Mammary epithelial cell (primary cell): ENCODE results near the gene CTLA4.

ENCODE experiments used
- EZH2 ChIP-seq: IDR thresholded peaks from 2 replicates; pipeline ENCODE4 v1.6.1; 2012; ENCODE audit warnings: low read length, inconsistent platforms, borderline replicate concordance
- TF ChIP-seq, protein P1 (sequence below), 2 donors: IDR thresholded peaks in 1 of 2; conservative IDR thresholded peaks in 1 of 2; 2 replicates each; pipeline ENCODE4 v1.5.1; 2011 to 2012; ENCODE audit warnings: inconsistent platforms in 2 of 2, low read length in 2 of 2, mild to moderate bottlenecking in 2 of 2, control low read depth in 1 of 2, low read depth in 1 of 2; ENCODE audit not compliant: insufficient read depth in 1 of 2; ENCODE audit errors: extremely low read depth in 1 of 2

- TF ChIP-seq, protein P1, sequence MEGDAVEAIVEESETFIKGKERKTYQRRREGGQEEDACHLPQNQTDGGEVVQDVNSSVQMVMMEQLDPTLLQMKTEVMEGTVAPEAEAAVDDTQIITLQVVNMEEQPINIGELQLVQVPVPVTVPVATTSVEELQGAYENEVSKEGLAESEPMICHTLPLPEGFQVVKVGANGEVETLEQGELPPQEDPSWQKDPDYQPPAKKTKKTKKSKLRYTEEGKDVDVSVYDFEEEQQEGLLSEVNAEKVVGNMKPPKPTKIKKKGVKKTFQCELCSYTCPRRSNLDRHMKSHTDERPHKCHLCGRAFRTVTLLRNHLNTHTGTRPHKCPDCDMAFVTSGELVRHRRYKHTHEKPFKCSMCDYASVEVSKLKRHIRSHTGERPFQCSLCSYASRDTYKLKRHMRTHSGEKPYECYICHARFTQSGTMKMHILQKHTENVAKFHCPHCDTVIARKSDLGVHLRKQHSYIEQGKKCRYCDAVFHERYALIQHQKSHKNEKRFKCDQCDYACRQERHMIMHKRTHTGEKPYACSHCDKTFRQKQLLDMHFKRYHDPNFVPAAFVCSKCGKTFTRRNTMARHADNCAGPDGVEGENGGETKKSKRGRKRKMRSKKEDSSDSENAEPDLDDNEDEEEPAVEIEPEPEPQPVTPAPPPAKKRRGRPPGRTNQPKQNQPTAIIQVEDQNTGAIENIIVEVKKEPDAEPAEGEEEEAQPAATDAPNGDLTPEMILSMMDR (conservative IDR thresholded peaks at IDR 0.05 in 1 of 2, IDR thresholded peaks at IDR 0.05 in 1 of 2; ENCODE audit: extremely low read depth in 1 of 2, insufficient read depth in 1 of 2, low read depth in 1 of 2, low read length in 2 of 2), result no peak
- no peak for TF ChIP-seq EZH2
Measured at GRCh38 chr2:203886661-203887151, 19.1 kb downstream of the CTLA4 start.
